Measurements from ENCODE around the gene ATP8B3.

DNA sequence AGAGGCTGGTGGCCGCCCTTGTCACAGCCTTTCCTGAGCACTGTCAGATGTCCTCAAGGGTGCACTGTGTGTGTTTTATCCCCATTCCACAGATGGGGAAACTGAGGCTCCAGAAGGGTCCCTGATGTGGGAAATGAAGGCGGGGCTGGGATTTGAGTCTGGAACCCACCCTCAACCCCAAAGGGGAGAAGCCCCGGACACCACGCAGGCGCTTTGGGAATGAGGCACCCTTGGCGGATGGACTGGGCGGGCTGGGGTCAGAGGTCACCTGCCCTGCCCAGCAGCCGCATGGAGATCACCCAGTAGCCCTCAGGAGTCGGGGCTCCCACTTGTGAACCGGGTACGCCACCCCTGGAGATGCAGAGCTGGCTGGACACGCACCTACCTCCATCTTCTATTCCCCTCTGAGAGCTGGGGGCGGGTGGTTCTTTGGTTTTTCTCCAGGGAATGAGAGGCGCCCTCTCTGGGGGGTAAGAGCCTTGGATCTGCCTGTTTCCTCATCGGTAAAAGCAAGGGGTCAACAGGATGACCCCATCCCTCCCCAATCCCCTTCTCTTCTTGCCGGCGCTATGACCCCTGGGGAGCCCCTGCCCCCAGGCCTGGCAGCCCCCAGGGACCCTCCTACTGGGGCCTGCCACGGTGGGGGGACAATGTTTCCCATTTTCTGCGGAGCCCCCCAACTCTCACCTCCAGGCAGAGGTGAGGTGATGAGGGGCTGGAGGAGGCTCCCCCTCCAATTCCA lies 67.1 kb downstream of the ATP8B3 start:
- TF ChIP-seq POLR2A (IDR thresholded peaks at IDR 0.05) (no peak), EP300 (IDR thresholded peaks at IDR 0.05) (no peak), POLR2AphosphoS5 (IDR thresholded peaks at IDR 0.05) (no peak)
- TF ChIP-seq, protein P1, sequence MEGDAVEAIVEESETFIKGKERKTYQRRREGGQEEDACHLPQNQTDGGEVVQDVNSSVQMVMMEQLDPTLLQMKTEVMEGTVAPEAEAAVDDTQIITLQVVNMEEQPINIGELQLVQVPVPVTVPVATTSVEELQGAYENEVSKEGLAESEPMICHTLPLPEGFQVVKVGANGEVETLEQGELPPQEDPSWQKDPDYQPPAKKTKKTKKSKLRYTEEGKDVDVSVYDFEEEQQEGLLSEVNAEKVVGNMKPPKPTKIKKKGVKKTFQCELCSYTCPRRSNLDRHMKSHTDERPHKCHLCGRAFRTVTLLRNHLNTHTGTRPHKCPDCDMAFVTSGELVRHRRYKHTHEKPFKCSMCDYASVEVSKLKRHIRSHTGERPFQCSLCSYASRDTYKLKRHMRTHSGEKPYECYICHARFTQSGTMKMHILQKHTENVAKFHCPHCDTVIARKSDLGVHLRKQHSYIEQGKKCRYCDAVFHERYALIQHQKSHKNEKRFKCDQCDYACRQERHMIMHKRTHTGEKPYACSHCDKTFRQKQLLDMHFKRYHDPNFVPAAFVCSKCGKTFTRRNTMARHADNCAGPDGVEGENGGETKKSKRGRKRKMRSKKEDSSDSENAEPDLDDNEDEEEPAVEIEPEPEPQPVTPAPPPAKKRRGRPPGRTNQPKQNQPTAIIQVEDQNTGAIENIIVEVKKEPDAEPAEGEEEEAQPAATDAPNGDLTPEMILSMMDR (IDR thresholded peaks at IDR 0.05) = no peak
